Fibroblast of skin of right biceps (primary cell): ENCODE data around the gene DAPK1.

ENCODE experiments used
- DNase-seq: peaks from one replicate; pipeline ENCODE4 v3.0.0-alpha.2; 2013

DAPK1 gene

DNA sequence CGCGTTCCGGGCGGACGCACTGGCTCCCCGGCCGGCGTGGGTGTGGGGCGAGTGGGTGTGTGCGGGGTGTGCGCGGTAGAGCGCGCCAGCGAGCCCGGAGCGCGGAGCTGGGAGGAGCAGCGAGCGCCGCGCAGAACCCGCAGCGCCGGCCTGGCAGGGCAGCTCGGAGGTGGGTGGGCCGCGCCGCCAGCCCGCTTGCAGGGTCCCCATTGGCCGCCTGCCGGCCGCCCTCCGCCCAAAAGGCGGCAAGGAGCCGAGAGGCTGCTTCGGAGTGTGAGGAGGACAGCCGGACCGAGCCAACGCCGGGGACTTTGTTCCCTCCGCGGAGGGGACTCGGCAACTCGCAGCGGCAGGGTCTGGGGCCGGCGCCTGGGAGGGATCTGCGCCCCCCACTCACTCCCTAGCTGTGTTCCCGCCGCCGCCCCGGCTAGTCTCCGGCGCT is at the start of gene DAPK1:
Gene DAPK1 (plus strand): TSS at position 264 of the 442 bp plus-strand sequence. CDS start 1,211 bp downstream, outside the sequence.
- DNase-seq, result peak; percentile 12

DNA sequence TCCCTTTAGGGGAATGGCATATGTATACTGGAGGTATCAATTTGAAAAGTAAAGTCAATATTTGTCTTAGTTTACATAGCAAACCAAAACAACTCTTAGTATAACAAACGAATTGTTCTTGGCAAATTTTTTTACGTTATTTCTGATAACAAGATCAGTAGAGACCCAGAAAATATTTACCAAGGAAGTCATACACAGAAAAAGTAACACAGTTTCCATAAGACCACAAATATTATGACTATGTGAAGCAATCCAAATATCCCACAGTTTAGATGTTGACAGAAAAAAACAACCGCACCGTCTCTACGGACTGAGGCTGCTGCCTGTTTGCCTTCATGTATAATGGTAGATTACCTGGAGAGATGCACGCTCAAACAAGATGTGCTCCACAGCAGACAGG is 46.5 kb upstream of the DAPK1 start:
- no peak for DNase-seq

GRCh38 chr9:87455407-87455806 is 42.3 kb upstream of the DAPK1 start:
- no peak for DNase-seq

- no peak for DNase-seq
Observed at GRCh38 chr9:87461256-87461655, 36.4 kb upstream of the DAPK1 start.

DNA sequence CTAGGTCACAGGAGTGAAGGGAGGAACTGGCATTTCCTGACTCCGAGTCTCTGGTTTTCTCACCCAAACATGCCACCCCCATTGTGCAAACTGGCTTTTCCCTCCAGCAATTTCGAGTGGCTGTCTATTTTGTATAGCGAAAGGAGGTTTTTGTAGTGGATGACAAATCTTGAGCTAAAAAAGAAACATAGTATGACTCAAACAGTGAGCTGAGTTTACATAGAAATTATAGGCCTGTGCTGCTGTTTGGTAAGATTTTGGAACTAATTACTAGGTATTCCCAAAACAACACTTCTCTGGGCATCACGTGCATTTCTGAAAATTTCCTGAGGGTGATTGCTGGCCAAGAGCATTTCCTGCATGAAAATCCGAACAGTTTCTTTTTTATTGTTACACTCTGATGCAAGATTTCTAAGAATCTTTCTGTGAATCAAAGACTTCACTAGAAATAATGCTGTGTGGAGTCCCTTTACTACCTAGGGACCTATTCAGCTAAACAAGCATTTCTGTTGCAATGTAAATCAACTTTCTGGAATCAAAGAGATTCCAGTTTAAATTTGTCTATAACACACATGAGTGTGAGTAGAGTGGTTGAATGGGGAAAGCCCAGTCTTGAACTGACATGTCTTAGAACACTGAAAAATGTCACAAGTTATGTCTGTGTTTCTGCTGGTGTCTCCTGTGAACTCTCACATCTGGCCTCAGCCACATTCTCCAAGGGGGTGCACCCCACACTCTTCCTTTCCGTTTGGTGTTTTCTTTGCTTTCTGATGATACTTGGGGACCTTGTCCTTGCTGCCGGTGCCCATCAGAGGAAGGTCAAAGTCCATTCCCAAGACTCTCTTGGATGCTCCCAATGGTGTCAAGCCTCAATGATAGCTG is 33.3 kb upstream of the DAPK1 start:
- no peak for DNase-seq

DNA sequence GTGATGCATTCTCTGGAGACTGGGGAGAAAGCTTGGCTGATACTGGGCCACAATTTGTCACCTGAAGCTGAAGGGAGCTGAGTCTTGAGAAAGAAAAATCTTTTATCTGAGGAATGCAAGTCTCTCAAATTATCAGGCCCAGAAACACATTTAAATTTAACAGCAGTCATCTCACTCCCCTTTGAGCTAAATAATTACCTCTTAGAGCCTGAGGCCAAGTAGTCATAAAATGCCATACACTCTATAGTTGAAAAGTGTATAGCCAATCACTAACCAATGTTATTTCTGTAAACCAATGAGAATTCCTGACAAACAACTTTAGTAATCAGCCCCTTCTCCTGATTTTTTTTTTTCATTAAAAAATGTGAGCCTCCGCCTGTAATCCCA is 32.7 kb upstream of the DAPK1 start:
- DNase-seq, result no peak

DNA sequence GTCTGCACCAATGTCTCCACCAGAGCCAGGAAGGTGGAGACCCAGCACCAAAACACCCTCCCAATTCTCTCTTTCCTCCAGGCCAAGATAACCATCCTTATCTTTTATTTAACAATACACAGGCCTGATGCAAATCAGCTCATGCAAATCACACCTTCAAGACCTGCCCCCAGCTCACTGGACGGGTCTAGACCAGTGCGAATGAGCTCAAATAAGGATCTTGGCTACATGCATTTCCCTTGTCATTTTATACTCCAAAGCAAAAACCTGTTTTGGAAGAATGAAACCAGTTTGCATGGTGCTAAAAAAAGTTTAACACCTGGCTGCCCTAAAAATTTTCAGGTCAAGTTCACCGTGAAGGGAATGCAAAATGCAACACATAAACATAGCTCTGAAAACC is 31.9 kb upstream of the DAPK1 start:
- no peak for DNase-seq

GRCh38 chr9:87467187-87467586 is 30.5 kb upstream of the DAPK1 start:
- no peak for DNase-seq

- no peak for DNase-seq
Observed at GRCh38 chr9:87469793-87470465, 27.7 kb upstream of the DAPK1 start.

GRCh38 chr9:87471746-87472145 is 25.9 kb upstream of the DAPK1 start:
- DNase-seq, result no peak

DNA sequence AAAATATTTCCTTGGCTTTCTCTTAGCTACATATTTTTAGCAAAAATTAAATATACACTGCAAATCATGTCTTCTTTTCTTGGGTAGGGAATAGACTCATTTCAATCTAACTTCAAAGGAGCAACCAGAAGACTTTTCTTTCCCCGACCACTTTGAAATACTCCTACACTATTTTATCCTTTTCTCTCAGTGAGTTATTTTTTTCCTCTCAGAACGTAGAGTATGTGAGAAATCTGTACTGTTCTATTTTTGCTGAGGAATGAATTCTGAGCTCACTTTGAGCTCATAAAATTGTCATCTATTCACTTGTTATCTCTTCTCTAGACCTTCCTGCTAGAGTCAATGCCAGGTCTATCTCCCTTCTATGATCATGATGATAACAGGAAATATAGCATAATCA is 22.2 kb upstream of the DAPK1 start:
- DNase-seq, result no peak

DNA sequence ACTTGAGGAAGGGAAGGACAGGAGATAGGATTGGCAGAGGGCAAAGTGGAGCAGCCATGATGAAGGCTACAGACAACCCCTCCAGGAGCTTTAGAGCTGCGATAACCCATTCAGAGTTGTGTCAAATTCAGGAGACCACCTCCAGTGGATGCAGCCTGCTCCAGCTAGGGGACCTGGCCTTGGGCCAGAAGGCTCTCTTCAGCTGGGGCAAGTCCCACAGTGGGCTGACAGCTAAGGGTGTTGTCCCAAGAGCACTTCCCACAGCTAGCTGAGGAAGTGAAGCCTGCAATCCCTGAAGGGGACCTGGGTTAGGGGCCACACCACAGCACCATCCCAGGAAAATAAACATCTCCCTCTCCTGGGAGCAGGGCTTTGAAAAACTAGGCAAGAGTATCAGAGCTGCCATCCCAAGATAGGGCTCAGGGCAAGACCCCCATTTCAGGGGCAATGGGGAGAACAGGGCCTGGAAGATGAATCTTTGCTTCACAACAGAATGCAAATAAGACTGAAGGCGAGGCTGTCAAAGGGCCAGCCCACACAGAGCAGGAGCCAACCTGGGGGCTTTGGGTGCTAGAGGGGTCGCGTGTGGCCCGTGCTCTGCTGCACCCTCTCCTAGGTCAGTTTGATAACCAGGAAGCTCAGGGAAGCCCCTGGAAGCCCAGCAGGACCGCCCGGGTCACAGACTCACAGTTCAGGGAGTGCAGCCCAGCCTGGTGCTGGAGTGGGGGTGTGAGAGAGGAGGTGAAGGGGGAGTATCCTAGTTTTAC is 19.3 kb upstream of the DAPK1 start:
- no peak for DNase-seq

DNA sequence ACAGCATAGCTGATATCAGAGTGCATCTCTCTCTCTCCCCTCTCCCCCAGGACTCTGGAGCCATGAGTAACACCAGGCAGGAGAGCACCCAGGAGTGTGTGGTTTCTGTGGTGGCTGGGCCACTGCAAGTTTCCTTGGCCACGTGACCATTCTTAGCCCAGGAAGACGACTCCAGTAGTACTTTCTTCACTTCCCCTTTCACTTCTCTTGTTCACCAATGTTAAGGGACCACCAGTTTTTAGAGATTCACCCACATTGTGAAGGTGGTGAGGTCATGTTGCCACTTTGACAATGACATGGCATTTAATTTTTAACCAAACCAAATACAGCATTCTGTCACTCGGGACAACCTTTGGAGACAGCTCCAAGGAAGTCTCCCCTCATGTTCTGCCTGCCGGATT is 17.9 kb upstream of the DAPK1 start:
- DNase-seq, result peak; percentile 17

DNA sequence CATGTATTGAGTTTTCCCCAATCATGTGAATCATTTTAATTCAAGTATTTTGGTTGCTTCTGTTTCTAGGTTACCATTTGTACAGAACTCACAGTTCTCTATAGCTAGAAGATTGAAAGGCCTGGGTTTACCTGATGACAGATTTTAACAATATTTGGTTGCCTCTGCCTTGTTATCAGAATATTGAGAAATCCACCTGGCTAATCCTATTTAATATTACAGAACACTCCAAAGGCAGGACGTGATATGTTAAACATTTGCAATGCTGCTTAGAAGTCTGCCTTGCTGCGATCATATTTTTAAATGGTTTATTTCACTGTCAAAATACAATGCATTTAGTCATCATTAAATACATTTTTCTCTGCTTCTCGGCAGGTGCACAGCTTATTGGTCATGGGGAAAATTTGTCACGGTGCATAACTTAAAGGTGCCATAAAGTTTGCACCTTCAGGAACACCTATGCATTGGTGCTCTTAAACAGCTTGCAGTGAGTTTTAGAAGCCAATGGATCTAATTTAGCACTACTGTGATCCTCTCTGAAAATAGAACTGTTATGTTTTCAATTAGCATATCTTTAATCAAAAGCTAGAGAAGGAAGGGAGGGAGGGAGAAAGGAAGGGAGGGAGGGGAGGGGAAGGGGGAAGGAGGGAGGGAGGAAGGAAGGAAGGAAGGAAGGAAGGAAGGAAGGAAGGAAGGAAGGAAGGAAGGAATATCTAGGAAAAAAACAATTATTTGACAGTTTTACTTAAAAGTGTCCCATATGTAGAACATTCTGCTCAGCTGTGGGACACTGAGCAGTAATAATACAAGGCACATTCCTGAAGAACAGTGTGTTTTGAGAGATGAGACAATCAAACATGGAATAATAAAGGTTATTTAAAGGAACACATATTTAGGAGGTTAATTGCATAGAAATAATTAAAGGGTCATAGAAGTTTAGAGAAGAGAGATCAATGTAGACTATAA is 15.5 kb upstream of the DAPK1 start:
- no peak for DNase-seq

GRCh38 chr9:87490225-87490624 is 7.4 kb upstream of the DAPK1 start:
- no peak for DNase-seq

GRCh38 chr9:87490907-87491306 is 6.8 kb upstream of the DAPK1 start:
- no peak for DNase-seq

DNA sequence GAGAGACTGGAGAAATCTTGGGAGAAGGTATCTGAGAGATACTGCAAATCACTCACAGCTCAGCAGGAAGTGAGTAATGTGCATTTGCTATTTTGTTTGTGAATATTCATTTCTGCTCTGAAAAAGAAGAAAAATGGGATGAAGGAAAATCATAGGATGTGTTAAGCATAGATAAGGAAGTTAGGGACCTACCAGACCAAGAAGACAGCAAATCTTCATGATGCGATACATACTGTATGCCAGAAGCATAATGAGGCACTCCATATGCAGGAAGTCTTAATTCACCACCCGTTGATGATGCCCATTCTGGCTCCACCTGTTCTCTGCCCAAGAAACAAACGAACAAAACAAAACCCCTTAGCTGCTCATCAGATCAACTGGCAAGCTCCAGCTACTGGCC is 6.1 kb upstream of the DAPK1 start:
- no peak for DNase-seq

DNA sequence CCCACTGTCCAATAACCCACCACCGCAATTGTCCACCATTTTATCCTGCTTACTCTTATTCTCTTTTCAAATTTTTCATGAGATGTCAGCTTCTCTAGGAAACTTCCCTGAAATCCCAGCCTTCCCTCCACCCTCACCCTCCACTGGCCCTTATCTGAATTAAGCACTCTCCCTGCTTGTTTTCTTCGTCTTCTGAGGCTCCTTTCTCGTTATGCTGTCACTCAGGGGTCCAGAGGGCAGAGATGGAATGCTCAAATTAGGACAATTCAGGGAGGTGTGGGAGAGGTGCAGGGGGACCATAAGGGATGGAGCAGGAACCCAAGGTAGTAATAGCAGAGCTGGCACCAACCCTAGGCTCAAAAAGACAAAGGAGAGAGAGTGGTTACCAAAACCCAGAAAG is 5.0 kb upstream of the DAPK1 start:
- DNase-seq, result no peak

GRCh38 chr9:87494970-87495471 is 2.6 kb upstream of the DAPK1 start:
- DNase-seq, result no peak

- no peak for DNase-seq
Observed at GRCh38 chr9:87497080-87497603, 525 bp upstream of the DAPK1 start.

DNA sequence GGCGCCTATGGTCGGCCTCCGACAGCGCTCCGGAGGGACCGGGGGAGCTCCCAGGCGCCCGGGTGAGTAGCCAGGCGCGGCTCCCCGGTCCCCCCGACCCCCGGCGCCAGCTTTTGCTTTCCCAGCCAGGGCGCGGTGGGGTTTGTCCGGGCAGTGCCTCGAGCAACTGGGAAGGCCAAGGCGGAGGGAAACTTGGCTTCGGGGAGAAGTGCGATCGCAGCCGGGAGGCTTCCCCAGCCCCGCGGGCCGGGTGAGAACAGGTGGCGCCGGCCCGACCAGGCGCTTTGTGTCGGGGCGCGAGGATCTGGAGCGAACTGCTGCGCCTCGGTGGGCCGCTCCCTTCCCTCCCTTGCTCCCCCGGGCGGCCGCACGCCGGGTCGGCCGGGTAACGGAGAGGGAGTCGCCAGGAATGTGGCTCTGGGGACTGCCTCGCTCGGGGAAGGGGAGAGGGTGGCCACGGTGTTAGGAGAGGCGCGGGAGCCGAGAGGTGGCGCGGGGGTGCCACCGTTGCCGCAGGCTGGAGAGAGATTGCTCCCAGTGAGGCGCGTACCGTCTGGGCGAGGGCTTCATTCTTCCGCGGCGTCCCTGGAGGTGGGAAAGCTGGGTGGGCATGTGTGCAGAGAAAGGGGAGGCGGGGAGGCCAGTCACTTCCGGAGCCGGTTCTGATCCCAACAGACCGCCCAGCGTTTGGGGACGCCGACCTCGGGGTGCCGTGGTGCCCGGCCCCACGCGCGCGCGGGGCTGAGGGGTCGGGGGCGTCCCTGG is 561 bp downstream of the DAPK1 start:
- peak; percentile 35 for DNase-seq
